Endothelial cell of umbilical vein (primary cell): Measurements from ENCODE around the gene GZF1. TPM values are rescaled to one million over a fixed set of nuclear protein-coding genes. Genes with fewer than 3 reads are reported as not detected.

ENCODE experiments used
- BruUV-seq: library from RNA; stranded (reverse); fragments of 400-500 nt; replicated peaks from 2 replicates; lab custom pipeline; 2021; lab: Mats Ljungman, UMichigan
- CTCF ChIA-PET: fragments of 300-600, 350-600 bp; sonication (Branson Sonifier 250); formaldehyde crosslinking; loops from one replicate; lab custom pipeline; 2021; ENCODE audit warnings: antibody characterized with exemption, inconsistent platforms; lab: Charles Lee
- POLR2A ChIA-PET: fragments of 300-600, 350-600 bp; sonication (Branson Sonifier 250); formaldehyde crosslinking; loops from one replicate; lab custom pipeline; 2021; ENCODE audit warnings: antibody characterized with exemption, inconsistent platforms; lab: Charles Lee
- DNase-seq: peaks from one replicate; pipeline ENCODE4 v3.0.0-alpha.2; 2011; ENCODE audit warnings: low read depth, low spot score
- FAIRE-seq: peaks from 2 replicates; lab custom pipeline; 2011; peaks lifted over from hg19 to GRCh38; lab: Jason Lieb, UNC
- H2AFZ ChIP-seq: 2 replicates; pipeline ENCODE4 v1.6.0; 2012; ENCODE audit warnings: low read depth, low read length, control low read depth, inconsistent platforms
- H3K27ac ChIP-seq: 2 replicates; pipeline ENCODE4 v1.5.1; 2011; ENCODE audit warnings: low read depth, mild to moderate bottlenecking, control low read depth, low read length, moderate library complexity; ENCODE audit not compliant: insufficient read depth
- H3K27me3 ChIP-seq, 2 experiments: 2 replicates each; pipeline versions ENCODE4 v1.6.0 to v1.6.1; 2011; ENCODE audit warnings: low read length in 2 of 2, mixed read lengths in 1 of 2; ENCODE audit not compliant: control insufficient read depth in 2 of 2, insufficient read depth in 2 of 2
- H3K36me3 ChIP-seq, 2 experiments: 2 replicates in 1 of 2; 3 replicates in 1 of 2; pipeline ENCODE4 v1.5.1; 2011; ENCODE audit warnings: low read length in 2 of 2, mild to moderate bottlenecking in 1 of 2, moderate library complexity in 1 of 2; ENCODE audit not compliant: control insufficient read depth in 2 of 2, insufficient read depth in 2 of 2; ENCODE audit errors: extremely low read depth in 1 of 2
- H3K4me1 ChIP-seq: 3 replicates; pipeline ENCODE4 v1.5.1; 2011; ENCODE audit warnings: mild to moderate bottlenecking, low read length; ENCODE audit not compliant: control insufficient read depth, insufficient read depth; ENCODE audit errors: extremely low read depth
- H3K4me2 ChIP-seq: 2 replicates; pipeline ENCODE4 v1.6.1; 2011; ENCODE audit warnings: low read length, control low read depth, mixed read lengths; ENCODE audit not compliant: insufficient read depth
- H3K4me3 ChIP-seq, 3 experiments: fragments of 200-600 bp in 1 of 3; sonication (generic), shearing (Covaris generic) in 1 of 3; replicated peaks in 1 of 3; 2 replicates each; pipeline ENCODE4 v1.5.1; 2011 to 2016; ENCODE audit warnings: control low read depth in 3 of 3, low read length in 3 of 3, mild to moderate bottlenecking in 2 of 3, inconsistent platforms in 1 of 3, low read depth in 1 of 3, moderate library complexity in 1 of 3; ENCODE audit not compliant: insufficient read depth in 1 of 3
- H3K79me2 ChIP-seq: 2 replicates; pipeline ENCODE4 v1.6.0; 2012; ENCODE audit warnings: low read length, inconsistent platforms; ENCODE audit not compliant: control insufficient read depth, insufficient read depth
- H3K9ac ChIP-seq: replicated peaks from 2 replicates; pipeline ENCODE3; 2011; ENCODE audit warnings: low read length, control low read depth; ENCODE audit not compliant: insufficient read depth; ENCODE audit errors: extremely low read depth
- H3K9me1 ChIP-seq: replicated peaks from 3 replicates; pipeline ENCODE4 v1.6.0; 2011; ENCODE audit warnings: mild to moderate bottlenecking, low read length; ENCODE audit not compliant: control insufficient read depth, insufficient read depth; ENCODE audit errors: extremely low read depth
- H3K9me3 ChIP-seq: replicated peaks from 2 replicates; pipeline ENCODE4 v1.5.1; 2012; ENCODE audit warnings: low read length, inconsistent platforms; ENCODE audit not compliant: control insufficient read depth, insufficient read depth
- H4K20me1 ChIP-seq: replicated peaks from 2 replicates; pipeline ENCODE3; 2011; ENCODE audit warnings: mild to moderate bottlenecking, low read length; ENCODE audit not compliant: control insufficient read depth, insufficient read depth; ENCODE audit errors: extremely low read depth
- EZH2 ChIP-seq: IDR thresholded peaks from 2 replicates; pipeline ENCODE4 v1.6.1; 2012; ENCODE audit warnings: borderline replicate concordance, low read depth, mild to moderate bottlenecking, moderate library complexity, low read length, inconsistent platforms; ENCODE audit not compliant: severe bottlenecking
- FOS ChIP-seq: IDR thresholded peaks from 2 replicates; pipeline ENCODE4 v1.6.1; 2011; ENCODE audit warnings: mild to moderate bottlenecking, low read length, moderate library complexity, borderline replicate concordance; ENCODE audit not compliant: insufficient read depth
- GATA2 ChIP-seq: IDR thresholded peaks from 2 replicates; pipeline ENCODE4 v1.7.0; 2011; ENCODE audit warnings: low read depth, mild to moderate bottlenecking, moderate library complexity, mixed read lengths, low read length; ENCODE audit not compliant: insufficient read length, insufficient read depth
- JUN ChIP-seq: IDR thresholded peaks from 2 replicates; pipeline ENCODE4 v1.6.1; 2011; ENCODE audit warnings: borderline replicate concordance, low read depth; ENCODE audit not compliant: insufficient read length, insufficient read depth
- MAX ChIP-seq: IDR thresholded peaks from 2 replicates; pipeline ENCODE4 v1.6.1; 2011; ENCODE audit not compliant: insufficient read depth, insufficient read length
- MYC ChIP-seq: IDR thresholded peaks from one replicate; pipeline ENCODE4 v1.6.1; 2011; ENCODE audit warnings: mild to moderate bottlenecking, low read depth, low read length
- POLR2A ChIP-seq: IDR thresholded peaks from 2 replicates; pipeline ENCODE4 v1.6.1; 2012; ENCODE audit warnings: low read depth, mild to moderate bottlenecking, control low read depth, low read length
- POLR2AphosphoS5 ChIP-seq: IDR thresholded peaks from 2 replicates; pipeline ENCODE4 v1.6.1; 2012; ENCODE audit warnings: low read depth, mild to moderate bottlenecking, control low read depth, low read length, moderate library complexity; ENCODE audit not compliant: insufficient read depth
- dilution Hi-C: fragments of 300-500 bp; cut with MboI; formaldehyde crosslinking; loops from one replicate; pipeline ENCODE4 v1.15.0; 2019; ENCODE audit warnings: low sequenced_read_pairs; ENCODE audit not compliant: extremely low pct_ligation_motif_present
- intact Hi-C: fragments of 100-400 bp; cut with micrococcal nuclease; formaldehyde crosslinking; loops from one replicate; pipeline ENCODE4 v1.10.0; 2022
- polyA plus RNA-seq, 4 experiments: library from polyadenylated mRNA; depleted of rRNA in 3 of 4; stranded (reverse) in 3 of 4; unstranded in 1 of 4; fragments of >200 nt; gene quantifications; 2 replicates each; pipeline versions ENCODE4 v1.2.1 to v1.2.3, GENCODE V29; 2011 to 2012; ENCODE audit warnings: missing spikeins in 1 of 4
- total RNA-seq: library from RNA; stranded (reverse); gene quantifications from 2 replicates; pipeline ENCODE4 v1.2.3, GENCODE V29; 2021
- TF ChIP-seq, protein P1 (sequence below), 2 donors: IDR thresholded peaks; 1 replicate in 1 of 2; 2 replicates in 1 of 2; pipeline ENCODE4 v1.5.1; 2011; ENCODE audit warnings: low read length in 2 of 2, mild to moderate bottlenecking in 2 of 2, moderate library complexity in 2 of 2, control low read depth in 1 of 2, inconsistent platforms in 1 of 2, low read depth in 1 of 2; ENCODE audit not compliant: insufficient read depth in 1 of 2; ENCODE audit errors: extremely low read depth in 1 of 2

GZF1 gene
- total and polyA plus RNA-seq, 2 donors (not counting 3 experiments of a cell fraction or from before 2014, with no cell fraction given), result 9.7 to 10.0 TPM

- Histone ChIP-seq H3K27ac (peak overlapping the region; percentile 22), H3K4me2 (peak overlapping the region; percentile 97), H3K9me3 (no peaks in the 10 kb centered on the region), H3K36me3 (no peaks in the 10 kb centered on the region), H3K79me2 (peaks cover 54% of the 10 kb centered on the region), H3K4me1 (peaks cover 8% of the 10 kb centered on the region), H4K20me1 (no peaks in the 10 kb centered on the region), H3K9me1 (no peaks in the 10 kb centered on the region), H3K4me3 (peak overlapping the region; percentile 86 to 90 (median 88)), H3K27me3 (peaks cover 0 to under 1% of the 10 kb centered on the region in 2 experiments), H2AFZ (peak overlapping the region; percentile 41), H3K9ac (peak overlapping the region; percentile 48)
- TF ChIP-seq MYC (no peak), JUN (no peak), POLR2AphosphoS5 (no peak), MAX (no peak)
- ChIA-PET CTCF (interaction anchor here (0.9 to 4.8 kb wide), 6 partner anchors 9 to 76 kb away, joined by 3 to 31 read pairs (median 7); partner anchors contain the start of gene NXT1), POLR2A (interaction anchor here (1.1 to 1.2 kb wide), 2 partner anchors 61 to 69 kb away, joined by 3 to 5 read pairs; partner anchors contain the start of gene NXT1)
- FAIRE-seq, result no peak
- dilution Hi-C loops, result no loop called here
- DNase-seq, result no peak
- intact Hi-C loops, result no loop called here
- BruUV-seq, result TSS peak; percentile 27
These were observed 57.6 kb downstream of the GZF1 start for GRCh38 chr20:23419657-23419994.

GRCh38 chr20:23419995-23420901 lies 58.3 kb downstream of the GZF1 start:
- Histone ChIP-seq H3K27ac (peak overlapping the region; percentile 22), H4K20me1 (no peaks in the 10 kb centered on the region), H3K36me3 (no peaks in the 10 kb centered on the region), H3K4me3 (peak overlapping the region; percentile 86 to 90 (median 88)), H3K4me1 (peaks cover 8% of the 10 kb centered on the region), H3K79me2 (peaks cover 50% of the 10 kb centered on the region), H3K4me2 (peak overlapping the region; percentile 97), H3K27me3 (peaks cover 1 to 6% of the 10 kb centered on the region in 2 experiments), H3K9me1 (no peaks in the 10 kb centered on the region), H2AFZ (peak overlapping the region; percentile 41), H3K9ac (peak overlapping the region; percentile 48), H3K9me3 (no peaks in the 10 kb centered on the region)
- DNase-seq (peak; percentile 55), FAIRE-seq (peak; percentile 76)
- ChIA-PET CTCF (interaction anchor here (0.9 to 4.8 kb wide), 8 partner anchors 10 to 75 kb away, joined by 3 to 31 read pairs (median 10); partner anchors contain the start of gene NXT1), POLR2A (interaction anchor here (0.7 to 1.2 kb wide), 3 partner anchors 62 to 1775 kb away, joined by 3 to 12 read pairs (median 5); partner anchors contain the start of gene NXT1)
- TF ChIP-seq FOS (no peak), MYC (no peak), GATA2 (no peak), JUN (no peak), POLR2A (no peak), EZH2 (no peak), POLR2AphosphoS5 (no peak), MAX (no peak)
- TF ChIP-seq, protein P1, sequence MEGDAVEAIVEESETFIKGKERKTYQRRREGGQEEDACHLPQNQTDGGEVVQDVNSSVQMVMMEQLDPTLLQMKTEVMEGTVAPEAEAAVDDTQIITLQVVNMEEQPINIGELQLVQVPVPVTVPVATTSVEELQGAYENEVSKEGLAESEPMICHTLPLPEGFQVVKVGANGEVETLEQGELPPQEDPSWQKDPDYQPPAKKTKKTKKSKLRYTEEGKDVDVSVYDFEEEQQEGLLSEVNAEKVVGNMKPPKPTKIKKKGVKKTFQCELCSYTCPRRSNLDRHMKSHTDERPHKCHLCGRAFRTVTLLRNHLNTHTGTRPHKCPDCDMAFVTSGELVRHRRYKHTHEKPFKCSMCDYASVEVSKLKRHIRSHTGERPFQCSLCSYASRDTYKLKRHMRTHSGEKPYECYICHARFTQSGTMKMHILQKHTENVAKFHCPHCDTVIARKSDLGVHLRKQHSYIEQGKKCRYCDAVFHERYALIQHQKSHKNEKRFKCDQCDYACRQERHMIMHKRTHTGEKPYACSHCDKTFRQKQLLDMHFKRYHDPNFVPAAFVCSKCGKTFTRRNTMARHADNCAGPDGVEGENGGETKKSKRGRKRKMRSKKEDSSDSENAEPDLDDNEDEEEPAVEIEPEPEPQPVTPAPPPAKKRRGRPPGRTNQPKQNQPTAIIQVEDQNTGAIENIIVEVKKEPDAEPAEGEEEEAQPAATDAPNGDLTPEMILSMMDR (IDR thresholded peaks at IDR 0.05; ENCODE audit: extremely low read depth in 1 of 2, insufficient read depth in 1 of 2, low read depth in 1 of 2, low read length in 2 of 2), result no peak
- intact Hi-C loops, result loop anchor here (5.0 to 10.0 kb wide), 3 partner anchors 273 to 735 kb away; no protein-coding TSS in a partner anchor
- dilution Hi-C loops, result no loop called here
- BruUV-seq, result no TSS peak
